CD4-positive, alpha-beta T cell treated with Interleukin-21 for 1 hour (primary cell): ENCODE results near the gene IER5L.
"Not testable (repeated sequence)": the region's sequence is repeated elsewhere in the genome, so short reads cannot be mapped to it uniquely, and the experiment has no call there.

Experiments
- DNase-seq: peaks from one replicate; pipeline ENCODE4 v3.0.0-alpha.2; 2020

IER5L gene

DNA sequence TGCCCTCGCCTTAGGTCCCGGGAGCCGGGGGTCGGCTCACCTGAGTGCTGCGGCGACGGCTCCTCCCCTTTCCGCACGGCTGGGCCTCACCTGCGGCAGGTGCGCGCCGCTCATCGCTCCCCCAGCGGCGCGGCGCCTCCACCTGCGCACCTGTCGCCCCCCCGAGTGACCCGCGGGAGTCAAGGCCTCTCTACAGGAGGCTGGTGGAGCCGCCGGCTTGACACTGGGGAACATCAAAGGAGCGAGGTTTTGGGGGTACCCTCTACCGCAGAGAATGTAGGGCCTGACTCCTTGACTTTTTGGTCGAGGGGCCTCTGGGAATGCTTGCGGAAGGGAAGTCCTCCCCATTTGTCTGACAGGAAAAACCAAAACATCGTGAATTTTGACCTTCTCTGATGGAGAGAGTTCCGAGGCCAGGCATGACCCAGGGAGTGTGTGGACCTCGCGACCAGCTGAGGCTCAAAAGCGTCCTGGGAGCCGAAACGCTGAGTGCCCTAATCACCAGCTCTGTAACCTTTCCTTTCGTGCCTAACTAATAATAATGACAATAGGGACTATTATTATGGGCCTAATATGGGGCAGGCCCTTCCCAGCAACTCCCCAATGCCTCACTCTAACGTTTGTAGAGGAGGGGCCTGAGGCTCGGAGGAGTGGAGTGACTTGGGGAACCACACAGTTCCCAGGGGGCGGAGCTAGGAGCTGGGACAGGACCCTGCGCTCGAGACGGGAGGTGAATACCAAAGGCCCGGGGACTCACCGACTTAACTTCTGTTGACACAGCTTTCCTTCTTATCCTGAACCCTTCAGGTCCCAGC is 714 bp upstream of the IER5L start:
- no peak for DNase-seq

DNA sequence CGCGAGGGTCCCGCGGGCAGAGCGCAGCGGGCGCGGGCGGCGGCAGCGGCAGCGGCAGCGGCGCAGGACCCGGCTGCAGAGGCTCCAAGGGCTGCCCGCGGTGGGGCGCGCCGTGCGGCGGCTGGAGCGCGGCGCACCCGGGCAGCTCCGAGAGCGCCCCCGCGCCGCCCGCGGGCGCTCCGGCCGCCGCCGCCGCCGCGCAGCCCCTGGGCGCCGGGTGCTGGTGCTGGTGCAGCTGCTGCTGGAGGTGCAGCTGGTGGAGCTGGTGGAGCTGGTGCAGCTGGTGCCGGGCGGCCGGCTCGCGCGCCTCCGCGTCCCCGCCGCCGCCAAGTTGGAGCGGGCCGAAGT is 644 bp downstream of the IER5L start:
- peak; percentile 29 for DNase-seq

- DNase-seq, result no peak
Observed at GRCh38 chr9:129176701-129177442, 1.2 kb downstream of the IER5L start.

DNA sequence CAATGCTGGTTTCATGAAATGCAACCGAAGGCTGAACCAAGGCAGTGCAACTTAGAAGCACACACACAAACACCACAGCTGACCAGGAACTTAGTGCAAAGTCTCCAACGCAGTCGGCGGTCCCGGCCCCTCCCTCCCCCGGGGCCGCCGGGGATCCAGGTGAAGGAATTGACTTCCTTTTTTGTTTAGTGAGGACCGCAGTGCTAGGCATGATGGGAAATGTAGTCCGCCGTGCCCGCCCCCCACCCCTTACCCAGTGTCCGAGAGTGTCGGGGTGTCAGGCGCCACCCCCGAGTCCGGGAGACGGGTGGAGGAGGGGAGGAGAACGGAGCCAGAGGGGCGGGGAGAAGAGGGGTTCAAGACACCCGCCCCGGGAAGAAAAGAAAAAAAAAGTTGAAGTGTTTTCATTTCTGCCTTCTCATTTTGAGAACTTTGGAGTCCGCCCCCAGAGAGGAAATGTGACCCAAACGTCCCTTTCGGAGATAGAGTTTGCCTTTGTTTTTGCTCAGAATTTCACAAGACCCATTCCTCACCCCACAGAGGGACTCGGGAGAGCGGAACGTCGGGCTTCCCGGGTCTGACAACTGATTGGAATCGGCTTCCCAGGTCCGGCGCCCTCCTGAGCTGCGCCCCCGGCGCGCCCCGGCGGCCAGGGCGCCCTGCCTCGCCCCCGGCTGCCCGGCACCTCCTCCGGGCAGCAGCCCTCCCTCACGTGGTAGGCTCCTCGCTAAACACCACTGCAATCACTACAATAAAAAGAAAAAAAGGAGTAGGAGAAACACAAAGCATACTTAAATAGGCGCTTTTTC is 2.0 kb downstream of the IER5L start:
- peak; percentile 68 for DNase-seq

- no peak for DNase-seq
Observed at GRCh38 chr9:129175515-129175824, 2.6 kb downstream of the IER5L start.

- peak; percentile 34 for DNase-seq
Observed at GRCh38 chr9:129174724-129175514, 3.1 kb downstream of the IER5L start.

GRCh38 chr9:129174102-129174723 is 3.8 kb downstream of the IER5L start:
- DNase-seq, result peak; percentile 82

GRCh38 chr9:129173296-129174101 is 4.6 kb downstream of the IER5L start:
- no peak for DNase-seq

- no peak for DNase-seq
Observed at GRCh38 chr9:129172816-129173215, 5.2 kb downstream of the IER5L start.

DNA sequence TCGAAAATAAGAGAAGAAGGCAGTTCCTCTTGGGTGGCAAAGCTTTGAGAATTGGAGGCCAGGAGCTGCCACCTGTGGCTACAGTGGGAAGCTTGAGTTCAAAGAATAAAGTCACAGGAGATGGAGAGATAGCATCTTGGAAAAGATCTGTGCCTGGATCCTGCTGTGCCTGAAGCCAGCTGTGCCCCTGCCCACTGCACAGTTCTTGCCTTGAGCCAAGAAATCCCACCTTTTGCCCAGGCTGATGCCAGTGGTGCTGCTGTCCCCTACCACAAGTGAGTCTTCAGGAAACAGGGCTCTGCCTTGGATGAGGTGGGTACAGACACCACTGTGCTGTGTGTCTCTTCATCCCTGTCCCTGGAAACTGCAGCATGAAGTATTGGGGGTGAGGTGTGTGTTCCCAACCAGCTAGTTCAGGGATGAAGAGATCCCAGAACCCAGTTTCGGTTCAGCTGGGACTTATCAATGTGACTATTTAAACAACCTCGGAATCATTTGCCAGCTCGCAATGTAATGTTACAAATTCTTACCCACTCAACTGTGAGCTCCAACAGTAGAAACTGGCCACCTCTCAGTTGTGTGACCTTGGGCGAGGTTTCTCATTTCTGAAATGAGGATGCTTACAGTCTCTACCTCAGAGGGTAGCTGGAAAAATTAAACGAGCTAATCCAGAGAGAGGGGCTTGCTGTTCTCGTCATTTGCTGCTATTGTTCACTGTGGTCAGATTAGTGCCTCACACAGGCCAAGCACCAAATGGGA is 5.9 kb downstream of the IER5L start:
- no peak for DNase-seq

DNA sequence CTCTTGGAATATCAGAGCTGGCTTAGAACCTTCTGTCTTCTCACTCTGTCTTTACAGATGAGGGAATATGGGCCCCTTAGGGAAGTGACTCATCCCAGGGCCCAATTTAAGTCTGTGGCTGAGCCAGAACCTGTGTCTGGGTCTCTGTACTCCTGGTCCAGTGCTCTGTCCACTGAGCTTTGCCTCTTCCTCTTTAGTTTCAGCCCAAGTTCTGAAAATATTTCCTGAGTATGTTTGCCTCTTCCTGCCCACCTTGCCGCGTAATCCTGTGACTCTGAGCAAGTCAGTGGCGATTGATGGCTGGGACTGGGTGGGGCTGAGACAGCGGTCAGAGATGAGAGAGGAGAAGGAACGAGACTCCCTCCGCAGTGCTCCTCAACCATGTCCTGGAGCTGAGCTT is 7.8 kb downstream of the IER5L start:
- no peak for DNase-seq

DNA sequence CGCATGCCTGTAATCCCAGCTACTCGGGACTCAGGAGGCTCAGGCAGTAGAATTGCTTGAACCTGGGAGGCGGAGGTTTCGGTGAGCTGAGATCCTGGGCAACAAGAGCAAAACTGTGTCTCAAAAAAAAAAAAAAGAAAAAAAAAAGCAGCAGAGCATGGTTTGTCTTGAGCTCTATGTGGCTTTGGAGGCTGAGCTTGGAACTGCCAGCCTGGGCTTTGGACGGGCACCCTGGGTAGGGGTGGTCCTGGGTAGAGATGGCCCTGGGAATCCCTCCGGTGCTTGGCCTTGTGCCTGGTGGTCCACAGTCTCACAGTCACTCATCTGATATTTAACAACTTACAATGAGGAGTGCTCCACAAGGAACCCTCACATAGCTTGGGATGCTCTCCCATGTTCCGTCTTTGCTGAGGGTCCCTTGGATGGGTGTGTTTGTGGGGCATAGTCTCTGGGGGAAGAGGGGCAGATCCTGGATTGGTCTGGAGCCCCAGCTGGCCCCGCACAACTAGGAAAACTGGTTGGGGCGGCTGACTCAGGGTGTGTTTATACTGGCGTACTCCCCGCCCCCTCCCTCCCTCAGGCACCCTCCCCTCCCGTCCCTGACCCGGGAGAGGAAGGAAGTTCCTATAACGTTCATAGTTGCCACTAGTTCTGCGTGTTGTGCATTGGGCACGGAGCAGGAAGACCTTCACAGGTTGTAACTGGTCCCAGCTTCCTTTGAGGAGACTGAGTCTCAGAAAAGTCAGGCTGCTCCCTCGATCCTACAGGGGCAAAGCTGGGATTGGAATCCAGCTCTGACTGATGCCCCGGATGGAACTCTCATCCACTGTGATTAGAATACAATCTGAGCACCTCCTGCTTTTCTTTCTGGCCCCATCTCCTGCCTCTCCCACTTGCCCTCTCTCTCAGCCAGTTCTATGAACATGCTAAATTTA is 11.2 kb downstream of the IER5L start:
- DNase-seq, result peak; percentile 10

- no peak for DNase-seq
Observed at GRCh38 chr9:129165198-129165597, 12.9 kb downstream of the IER5L start.

DNA sequence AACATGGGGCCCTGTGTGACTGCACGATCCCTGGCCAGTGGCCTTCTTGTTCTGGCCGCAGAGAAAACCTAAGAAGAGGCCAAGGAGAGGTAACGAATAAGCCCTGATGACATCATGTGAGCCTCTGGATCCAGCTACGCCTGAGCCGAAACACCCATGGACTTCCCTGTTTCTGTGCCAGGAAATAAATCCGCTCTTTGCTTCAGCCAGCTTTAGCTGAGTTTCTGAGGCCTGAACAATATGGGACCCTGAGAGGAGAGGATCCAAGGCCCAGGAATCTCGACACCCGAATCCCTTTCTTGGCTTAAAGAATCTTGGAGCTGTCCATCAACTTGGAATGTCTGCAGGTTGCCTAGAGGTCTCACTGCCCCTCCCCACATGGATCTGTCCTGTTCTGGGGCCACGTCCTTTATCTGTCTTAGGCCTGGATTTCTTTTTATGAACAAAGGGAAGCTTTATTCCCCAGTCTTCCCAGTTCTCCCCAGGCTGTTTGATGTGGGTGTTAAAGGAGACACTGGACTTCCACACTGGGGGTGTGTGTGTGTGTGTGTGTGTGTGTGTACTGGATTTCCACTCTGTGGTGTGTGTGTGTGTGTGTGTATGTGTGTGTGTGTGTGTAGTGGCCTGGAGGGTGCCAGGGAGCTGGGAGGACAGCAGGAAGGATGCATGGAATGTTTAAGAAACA is 13.7 kb downstream of the IER5L start:
- no peak for DNase-seq

- no peak for DNase-seq
Observed at GRCh38 chr9:129163753-129164152, 14.3 kb downstream of the IER5L start.

- not testable (repeated sequence) for DNase-seq
Observed at GRCh38 chr9:129163198-129163670, 14.8 kb downstream of the IER5L start.

DNA sequence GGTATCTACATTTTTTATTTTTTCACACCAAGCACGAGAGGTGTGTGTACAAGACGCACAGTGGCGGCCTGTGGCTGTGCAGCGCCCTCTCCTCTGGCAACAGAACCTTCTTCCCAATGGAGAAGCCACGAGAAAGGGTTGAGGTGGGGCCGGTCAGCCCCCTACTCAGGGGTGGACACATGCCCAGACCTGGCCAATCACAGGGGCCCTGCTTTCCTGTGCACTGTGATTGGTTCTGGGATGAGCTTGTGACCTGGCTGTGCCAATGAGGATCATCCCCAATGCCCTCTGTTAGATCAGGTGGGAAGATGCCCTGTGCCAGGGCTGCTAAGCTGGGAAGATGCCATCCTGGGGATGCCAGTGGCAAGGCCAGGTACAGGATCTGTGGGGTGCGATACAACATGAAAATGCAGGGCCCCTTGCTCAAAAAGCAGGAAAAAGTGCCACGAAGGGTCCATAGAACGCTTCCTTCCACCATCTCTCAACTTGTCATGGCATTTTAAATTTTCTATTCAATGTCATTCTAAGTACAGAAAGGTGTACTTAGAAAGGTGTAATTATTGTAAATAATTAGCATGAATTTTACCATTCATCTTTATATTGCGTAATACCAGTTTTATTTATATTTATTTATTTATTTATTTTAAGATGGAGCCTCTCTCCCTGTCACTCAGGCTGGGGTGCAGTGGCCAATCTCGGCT is 15.4 kb downstream of the IER5L start:
- no peak for DNase-seq

DNA sequence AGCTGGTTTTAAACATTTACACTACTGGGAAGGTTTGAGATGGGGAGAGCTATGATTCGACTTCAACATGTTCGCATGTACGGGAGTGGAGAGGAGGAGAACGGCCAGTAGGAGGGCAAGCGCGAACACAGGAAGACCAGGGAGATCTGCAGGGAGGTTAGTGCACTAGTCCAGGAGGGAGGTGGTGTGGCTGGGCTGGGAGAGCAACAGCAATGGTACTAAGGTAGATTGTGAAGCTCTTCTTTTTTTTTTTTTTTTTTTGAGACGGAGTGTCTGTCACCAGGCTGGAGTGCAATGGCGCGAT is 16.6 kb downstream of the IER5L start:
- DNase-seq, result no peak
